ENCODE measurements around the gene MRPS12. TPM values are rescaled to one million over a fixed set of nuclear protein-coding genes. Genes with fewer than 3 reads are reported as not detected.

Gene MRPS12
- total RNA-seq, 1 experiment from 2014 or later = 135 TPM

DNA sequence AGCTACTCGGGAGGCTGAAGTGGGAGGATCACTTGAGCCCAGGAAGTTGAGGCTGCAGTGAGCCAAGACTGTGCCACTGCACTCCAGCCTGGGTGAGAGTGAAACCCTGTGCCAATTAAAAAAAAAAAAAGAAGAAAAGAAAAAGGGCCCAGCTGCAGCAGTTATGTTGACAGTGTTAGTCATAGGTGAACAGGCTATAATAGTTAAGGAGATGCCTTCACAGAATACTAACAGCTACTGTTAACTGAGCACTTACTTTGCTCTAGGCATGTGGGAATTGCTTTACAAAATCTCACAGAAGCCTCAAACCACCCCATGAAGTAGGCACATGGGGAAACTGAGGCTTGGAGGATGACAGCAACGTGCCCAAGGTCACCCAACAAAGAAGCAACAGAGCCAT is 40.9 kb downstream of the MRPS12 start:
- DNase-seq (ENCODE audit: low read depth) = peak; percentile 45

- DNase-seq (ENCODE audit: low read depth) = no peak
Measured at GRCh38 chr19:38974624-38975213, 44.0 kb downstream of the MRPS12 start.

- peak; percentile 64 for DNase-seq (ENCODE audit: low read depth)
Measured at GRCh38 chr19:38975214-38975860, 44.6 kb downstream of the MRPS12 start, which contains the start of gene FBXO17. Gene FBXO17, minus strand, starts transcription at chr19:38975742. Its CDS starts 25,423 bp downstream, at chr19:38950319.

DNA sequence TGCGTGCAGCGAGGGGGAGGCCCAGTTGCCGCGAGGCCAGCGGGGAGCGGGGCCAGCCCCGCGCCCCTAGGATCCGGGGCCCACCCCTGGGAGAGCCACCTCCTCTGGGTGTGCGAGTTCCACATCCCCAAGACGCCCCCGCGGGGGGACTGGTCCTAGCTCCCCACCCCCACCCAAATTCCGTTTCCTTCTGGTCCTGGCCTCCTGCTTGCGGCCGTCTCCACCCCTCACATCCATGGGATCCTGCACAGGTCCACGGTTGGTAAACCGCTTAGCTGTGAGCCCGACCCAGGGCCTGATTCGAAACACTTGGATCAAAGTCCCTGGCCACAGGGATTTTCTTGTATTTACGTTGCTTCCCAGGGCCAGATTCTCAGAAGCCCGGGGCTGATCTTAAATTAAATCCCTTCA is 45.1 kb downstream of the MRPS12 start:
- DNase-seq (ENCODE audit: low read depth) = no peak

- DNase-seq (ENCODE audit: low read depth) = peak; percentile 91
Measured at GRCh38 chr19:38977445-38978325, 46.9 kb downstream of the MRPS12 start.

DNA sequence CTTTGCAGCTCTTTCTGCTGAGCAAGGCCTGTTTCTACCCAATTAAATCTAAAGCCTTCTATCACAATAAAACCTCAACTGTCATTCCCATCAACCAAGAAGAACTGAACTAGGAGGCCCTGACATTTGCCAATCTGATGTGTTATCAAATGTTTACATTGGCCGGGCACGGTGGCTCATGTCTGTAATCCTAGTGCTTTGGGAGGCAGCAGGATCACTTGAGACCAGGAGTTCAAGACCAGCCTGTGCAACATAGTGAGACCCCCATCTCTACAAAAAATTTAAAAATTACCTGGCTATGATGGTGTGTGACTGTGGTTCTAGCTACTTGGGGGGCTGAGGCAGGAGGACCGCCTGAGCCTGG is 47.6 kb downstream of the MRPS12 start:
- no peak for DNase-seq (ENCODE audit: low read depth)

GRCh38 chr19:38979812-38980211 is 49.1 kb downstream of the MRPS12 start:
- DNase-seq (ENCODE audit: low read depth) = no peak

DNA sequence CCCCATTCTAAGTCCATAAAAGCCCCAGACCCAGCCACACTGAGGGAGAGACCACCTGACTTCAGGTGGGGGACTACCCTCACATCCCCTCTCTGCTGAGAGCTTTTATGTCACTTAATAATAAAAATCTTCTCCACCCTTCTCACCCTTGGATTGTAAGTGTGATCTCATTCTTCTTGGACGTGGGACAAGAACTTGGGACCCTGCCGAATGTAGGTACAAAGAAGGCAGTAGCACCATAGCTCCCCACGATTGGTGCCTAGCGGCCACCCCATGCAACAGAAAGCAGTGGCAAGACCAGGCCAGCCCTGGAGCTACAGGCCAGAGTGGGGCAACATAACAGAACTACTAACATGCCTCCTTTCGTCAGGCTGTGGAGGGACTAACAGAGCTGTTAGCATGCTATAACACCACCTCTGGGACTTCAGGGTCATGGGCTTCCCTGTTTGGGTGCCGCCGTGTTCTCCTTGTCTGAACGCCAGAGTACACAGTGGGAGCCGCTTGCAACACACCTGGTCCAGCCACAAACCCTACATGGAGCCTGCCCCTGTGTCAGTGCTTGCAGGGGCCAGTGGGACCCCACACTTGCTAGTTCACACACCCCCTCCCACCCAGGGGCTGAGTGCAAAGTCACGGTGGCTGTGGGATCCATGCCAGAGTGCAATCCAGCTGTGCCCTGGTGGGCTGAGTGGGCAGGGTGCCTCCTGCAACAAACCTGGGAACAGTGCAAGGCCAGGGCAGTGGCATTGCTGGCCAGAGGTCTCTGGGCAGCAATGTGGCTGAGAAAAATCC is 50.0 kb downstream of the MRPS12 start:
- DNase-seq (ENCODE audit: low read depth) = no peak

Other genes starting within 250 kb of the MRPS12 start
- 0.10 and 0.14 TPM in 2 replicates for gene CAPN12, start 186.5 kb upstream of the MRPS12 start, total RNA-seq (2014; rRNA removed; shearing (Covaris generic))
- gene LGALS7, start 157.4 kb upstream of the MRPS12 start, total RNA-seq (2014; rRNA removed; shearing (Covaris generic)) = not detected in 2 replicates
- 1.7 TPM in 1 of 2 replicates, not detected in the other for gene LGALS7B, start 141.7 kb upstream of the MRPS12 start, total RNA-seq (2014; rRNA removed; shearing (Covaris generic))
- 0.11 TPM in 1 of 2 replicates, not detected in the other for gene LGALS4, start 118.0 kb upstream of the MRPS12 start, total RNA-seq (2014; rRNA removed; shearing (Covaris generic))
- 15.0 and 31.0 TPM in 2 replicates for gene ECH1, start 99.2 kb upstream of the MRPS12 start, total RNA-seq (2014; rRNA removed; shearing (Covaris generic))
- gene HNRNPL, start 81.0 kb upstream of the MRPS12 start, total RNA-seq (2014; rRNA removed; shearing (Covaris generic)) = 419 and 531 TPM in 2 replicates
- 5.2 and 5.3 TPM in 2 replicates for gene RINL, start 52.7 kb upstream of the MRPS12 start, total RNA-seq (2014; rRNA removed; shearing (Covaris generic))
- 30.8 and 33.6 TPM in 2 replicates for gene SIRT2, start 31.3 kb upstream of the MRPS12 start, total RNA-seq (2014; rRNA removed; shearing (Covaris generic))
- gene NFKBIB, start 31.0 kb upstream of the MRPS12 start, total RNA-seq (2014; rRNA removed; shearing (Covaris generic)) = 25.7 and 42.5 TPM in 2 replicates
- gene CCER2, start 18.8 kb upstream of the MRPS12 start, total RNA-seq (2014; rRNA removed; shearing (Covaris generic)) = not detected in 2 replicates
- 44.6 and 48.2 TPM in 2 replicates for gene SARS2, start 181 bp upstream of the MRPS12 start, total RNA-seq (2014; rRNA removed; shearing (Covaris generic))
- 28.6 and 40.0 TPM in 2 replicates for gene FBXO17, start 44.8 kb downstream of the MRPS12 start, total RNA-seq (2014; rRNA removed; shearing (Covaris generic))
- not detected in 2 replicates for gene FBXO27, start 101.6 kb downstream of the MRPS12 start, total RNA-seq (2014; rRNA removed; shearing (Covaris generic))
- 4.0 and 6.4 TPM in 2 replicates for gene ACP7, start 153.4 kb downstream of the MRPS12 start, total RNA-seq (2014; rRNA removed; shearing (Covaris generic))
- gene PAK4, start 194.8 kb downstream of the MRPS12 start, total RNA-seq (2014; rRNA removed; shearing (Covaris generic)) = 8.0 and 13.0 TPM in 2 replicates

Data from HT1080 (cell line).